ENCODE data around the gene NEK2. TPM values are rescaled to one million over a fixed set of nuclear protein-coding genes. Genes with fewer than 3 reads are reported as not detected.

NEK2 gene
- total and polyA plus RNA-seq, 2 of the 13 experiments (the other 11 are each of a cell fraction or from before 2014, with no cell fraction given), result 10.9 to 40.8 TPM

DNA sequence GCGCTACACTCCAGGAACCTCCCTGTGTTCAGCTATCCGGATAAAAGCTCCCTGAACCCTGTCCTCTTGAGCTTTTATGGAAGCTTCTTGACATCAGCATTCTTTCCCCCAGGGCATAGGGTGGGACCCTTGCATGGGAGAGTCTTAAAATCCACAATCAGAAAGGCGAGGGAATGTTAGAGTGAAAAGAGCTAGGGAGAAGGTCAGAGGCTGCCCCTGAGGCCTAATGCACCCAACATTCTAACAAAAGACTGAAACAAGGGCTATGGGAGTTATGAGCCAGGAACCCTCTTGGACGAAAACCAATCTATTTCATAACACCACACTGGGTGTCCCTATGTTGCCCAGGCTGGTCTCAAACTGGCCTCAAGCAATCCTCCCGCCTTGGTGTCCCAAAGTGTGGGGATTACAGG, 36.7 kb downstream of the NEK2 start:
- intact Hi-C loops (cut with micrococcal nuclease; ENCODE audit: unreplicated experiment), result no loop called here
- no peak for DNase-seq (ENCODE audit: low spot score)
- Histone ChIP-seq H4K20me1 (ENCODE audit: insufficient read depth, low read length) (no peaks in the 10 kb centered on the region), H3K4me2 (ENCODE audit: low read depth, low read length) (no peak overlapping the region; the same call in 1 of the 2 replicates), H3K9me3 (ENCODE audit: low read length) (no peaks in the 10 kb centered on the region), H3K4me1 (ENCODE audit: insufficient read depth, low read length) (peaks cover 91% of the 10 kb centered on the region), H3K79me2 (ENCODE audit: insufficient read depth, low read length) (no peaks in the 10 kb centered on the region), H2AFZ (ENCODE audit: low read length) (no peak overlapping the region), H3K9ac (ENCODE audit: insufficient read depth, low read depth, low read length) (no peak overlapping the region), H3K27me3 (ENCODE audit: control insufficient read depth in 1 of 2, insufficient read depth in 2 of 2, low read length in 2 of 2) (no peaks in the 10 kb centered on the region), H3K36me3 (replicated peaks in 1 of 2; ENCODE audit: control insufficient read depth in 1 of 2, insufficient read depth in 2 of 2, low read length in 2 of 2) (no peaks in the 10 kb centered on the region), H3K27ac (ENCODE audit: extremely low read length, insufficient read depth, low read length) (no peak overlapping the region), H3K4me3 (replicated peaks in 1 of 3; ENCODE audit: insufficient read depth in 1 of 3, low read depth in 2 of 3, low read length in 3 of 3) (no peak overlapping the region)
- POLR2A ChIA-PET, result interaction anchor here (1.1 to 7.6 kb wide), 3 partner anchors 10 to 36 kb away, joined by 3 to 100 read pairs (median 8); no protein-coding TSS in a partner anchor
- no peak for FAIRE-seq
- in situ Hi-C loops (cut with HindIII; ENCODE audit: extremely low pct_ligation_motif_present, low pct_unique_long_range_greater_than_20kb), result no loop called here
- ATAC-seq, result no peak
- BruUV-seq (replicated peaks), result no TSS peak
- CTCF ChIA-PET (ENCODE audit: low intra/inter-chr PET ratio, low total read pairs), result no interaction called here
- WGBS (ENCODE audit: low lambda C conversion rate), result 51% methylated on average over 5 of the region's 5 CpGs
- TF ChIP-seq ZNF230 (CRISPR knock-in tag; IDR thresholded peaks at IDR 0.05) (no peak), ZNF292 (CRISPR knock-in tag; IDR thresholded peaks at IDR 0.05; ENCODE audit: borderline replicate concordance, low read depth) (no peak), SMAD9 (CRISPR knock-in tag; IDR thresholded peaks at IDR 0.05) (no peak), ZKSCAN5 (CRISPR knock-in tag; IDR thresholded peaks at IDR 0.05) (no peak), SP5 (CRISPR knock-in tag; IDR thresholded peaks at IDR 0.05; ENCODE audit: borderline replicate concordance, low read depth) (no peak), ZNF33B (CRISPR knock-in tag; IDR thresholded peaks at IDR 0.05) (no peak), KDM6A (CRISPR knock-in tag; IDR thresholded peaks at IDR 0.05; ENCODE audit: low read depth) (no peak), NCOR1 (IDR thresholded peaks at IDR 0.05; ENCODE audit: borderline replicate concordance, low read length) (no peak), ZSCAN22 (CRISPR knock-in tag; IDR thresholded peaks at IDR 0.05) (no peak), CBX2 (IDR thresholded peaks at IDR 0.05; ENCODE audit: low read depth, low read length) (no peak), CBX2 (CRISPR knock-in tag; IDR thresholded peaks at IDR 0.05; ENCODE audit: low read depth) (no peak), DNMT3B (CRISPR knock-in tag; conservative IDR thresholded peaks at IDR 0.05) (no peak)
- TF ChIP-seq, protein P1, sequence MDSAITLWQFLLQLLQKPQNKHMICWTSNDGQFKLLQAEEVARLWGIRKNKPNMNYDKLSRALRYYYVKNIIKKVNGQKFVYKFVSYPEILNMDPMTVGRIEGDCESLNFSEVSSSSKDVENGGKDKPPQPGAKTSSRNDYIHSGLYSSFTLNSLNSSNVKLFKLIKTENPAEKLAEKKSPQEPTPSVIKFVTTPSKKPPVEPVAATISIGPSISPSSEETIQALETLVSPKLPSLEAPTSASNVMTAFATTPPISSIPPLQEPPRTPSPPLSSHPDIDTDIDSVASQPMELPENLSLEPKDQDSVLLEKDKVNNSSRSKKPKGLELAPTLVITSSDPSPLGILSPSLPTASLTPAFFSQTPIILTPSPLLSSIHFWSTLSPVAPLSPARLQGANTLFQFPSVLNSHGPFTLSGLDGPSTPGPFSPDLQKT (CRISPR knock-in tag; IDR thresholded peaks at IDR 0.05; ENCODE audit: borderline replicate concordance), result no peak
- TF ChIP-seq, protein P2, sequence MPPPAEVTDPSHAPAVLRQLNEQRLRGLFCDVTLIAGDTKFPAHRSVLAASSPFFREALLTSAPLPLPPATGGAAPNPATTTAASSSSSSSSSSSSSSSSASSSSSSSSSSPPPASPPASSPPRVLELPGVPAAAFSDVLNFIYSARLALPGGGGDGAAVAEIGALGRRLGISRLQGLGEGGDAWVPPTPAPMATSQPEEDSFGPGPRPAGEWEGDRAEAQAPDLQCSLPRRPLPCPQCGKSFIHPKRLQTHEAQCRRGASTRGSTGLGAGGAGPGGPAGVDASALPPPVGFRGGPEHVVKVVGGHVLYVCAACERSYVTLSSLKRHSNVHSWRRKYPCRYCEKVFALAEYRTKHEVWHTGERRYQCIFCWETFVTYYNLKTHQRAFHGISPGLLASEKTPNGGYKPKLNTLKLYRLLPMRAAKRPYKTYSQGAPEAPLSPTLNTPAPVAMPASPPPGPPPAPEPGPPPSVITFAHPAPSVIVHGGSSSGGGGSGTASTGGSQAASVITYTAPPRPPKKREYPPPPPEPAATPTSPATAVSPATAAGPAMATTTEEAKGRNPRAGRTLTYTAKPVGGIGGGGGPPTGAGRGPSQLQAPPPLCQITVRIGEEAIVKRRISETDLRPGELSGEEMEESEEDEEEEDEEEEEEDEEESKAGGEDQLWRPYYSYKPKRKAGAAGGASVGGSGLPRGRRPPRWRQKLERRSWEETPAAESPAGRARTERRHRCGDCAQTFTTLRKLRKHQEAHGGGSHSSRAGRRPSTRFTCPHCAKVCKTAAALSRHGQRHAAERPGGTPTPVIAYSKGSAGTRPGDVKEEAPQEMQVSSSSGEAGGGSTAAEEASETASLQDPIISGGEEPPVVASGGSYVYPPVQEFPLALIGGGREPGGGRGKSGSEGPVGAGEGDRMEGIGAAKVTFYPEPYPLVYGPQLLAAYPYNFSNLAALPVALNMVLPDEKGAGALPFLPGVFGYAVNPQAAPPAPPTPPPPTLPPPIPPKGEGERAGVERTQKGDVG (CRISPR knock-in tag; IDR thresholded peaks at IDR 0.05; ENCODE audit: borderline replicate concordance), result no peak
- TF ChIP-seq, protein P3, sequence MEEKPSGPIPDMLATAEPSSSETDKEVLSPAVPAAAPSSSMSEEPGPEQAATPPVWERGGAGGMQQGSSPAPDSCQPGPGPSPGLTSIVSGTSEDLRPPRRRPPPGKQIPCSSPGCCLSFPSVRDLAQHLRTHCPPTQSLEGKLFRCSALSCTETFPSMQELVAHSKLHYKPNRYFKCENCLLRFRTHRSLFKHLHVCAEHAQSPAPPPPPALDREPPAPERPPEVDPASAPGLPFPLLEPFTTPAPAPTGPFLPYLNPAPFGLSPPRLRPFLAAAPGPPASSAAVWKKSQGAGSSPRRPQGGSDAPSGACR (CRISPR knock-in tag; IDR thresholded peaks at IDR 0.05), result no peak
- TF ChIP-seq, protein P4, sequence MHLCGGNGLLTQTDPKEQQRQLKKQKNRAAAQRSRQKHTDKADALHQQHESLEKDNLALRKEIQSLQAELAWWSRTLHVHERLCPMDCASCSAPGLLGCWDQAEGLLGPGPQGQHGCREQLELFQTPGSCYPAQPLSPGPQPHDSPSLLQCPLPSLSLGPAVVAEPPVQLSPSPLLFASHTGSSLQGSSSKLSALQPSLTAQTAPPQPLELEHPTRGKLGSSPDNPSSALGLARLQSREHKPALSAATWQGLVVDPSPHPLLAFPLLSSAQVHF (CRISPR knock-in tag; IDR thresholded peaks at IDR 0.05), result no peak
- TF ChIP-seq, protein P5, sequence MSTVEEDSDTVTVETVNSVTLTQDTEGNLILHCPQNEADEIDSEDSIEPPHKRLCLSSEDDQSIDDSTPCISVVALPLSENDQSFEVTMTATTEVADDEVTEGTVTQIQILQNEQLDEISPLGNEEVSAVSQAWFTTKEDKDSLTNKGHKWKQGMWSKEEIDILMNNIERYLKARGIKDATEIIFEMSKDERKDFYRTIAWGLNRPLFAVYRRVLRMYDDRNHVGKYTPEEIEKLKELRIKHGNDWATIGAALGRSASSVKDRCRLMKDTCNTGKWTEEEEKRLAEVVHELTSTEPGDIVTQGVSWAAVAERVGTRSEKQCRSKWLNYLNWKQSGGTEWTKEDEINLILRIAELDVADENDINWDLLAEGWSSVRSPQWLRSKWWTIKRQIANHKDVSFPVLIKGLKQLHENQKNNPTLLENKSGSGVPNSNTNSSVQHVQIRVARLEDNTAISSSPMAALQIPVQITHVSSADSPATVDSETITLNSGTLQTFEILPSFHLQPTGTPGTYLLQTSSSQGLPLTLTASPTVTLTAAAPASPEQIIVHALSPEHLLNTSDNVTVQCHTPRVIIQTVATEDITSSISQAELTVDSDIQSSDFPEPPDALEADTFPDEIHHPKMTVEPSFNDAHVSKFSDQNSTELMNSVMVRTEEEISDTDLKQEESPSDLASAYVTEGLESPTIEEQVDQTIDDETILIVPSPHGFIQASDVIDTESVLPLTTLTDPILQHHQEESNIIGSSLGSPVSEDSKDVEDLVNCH (CRISPR knock-in tag; IDR thresholded peaks at IDR 0.05), result no peak

Measured in HepG2 (cell line).